ENCODE data around the gene TOMM70.
"Not testable (repeated sequence)": the region's sequence is repeated elsewhere in the genome, so short reads cannot be mapped to it uniquely, and the experiment has no call there.

Gene TOMM70

GRCh38 chr3:100400780-100401673 is at the start of gene TOMM70, which contains the start of gene LNP1:
TOMM70 (minus strand) TSS chr3:100401089; CDS start chr3:100400949, 140 bp downstream.
LNP1 (plus strand) TSS chr3:100401539; CDS start chr3:100429730, 28,191 bp downstream.
- no peaks in the 10 kb centered on the region for H3K27me3 Mint-ChIP-seq (ENCODE audit: low read depth)
- peaks cover 4% of the 10 kb centered on the region for H3K36me3 Mint-ChIP-seq (ENCODE audit: low read depth)
- peak within 1 kb of the TSS; percentile 98 for H3K4me3 Mint-ChIP-seq
- peaks cover 5% of the 10 kb centered on the region for H3K9me3 Mint-ChIP-seq
- peak within 1 kb of the TSS; percentile 96 for H3K27ac Mint-ChIP-seq
- H3K4me1 Mint-ChIP-seq (ENCODE audit: low read depth), result peaks cover 49% of the 10 kb centered on the region

- peaks cover 9% of the 10 kb centered on the region for H3K9me3 Mint-ChIP-seq
- H3K27me3 Mint-ChIP-seq (ENCODE audit: low read depth), result no peaks in the 10 kb centered on the region
- H3K4me3 Mint-ChIP-seq, result no peak overlapping the region
- no peak overlapping the region for H3K27ac Mint-ChIP-seq
- H3K4me1 Mint-ChIP-seq (ENCODE audit: low read depth), result no peaks in the 10 kb centered on the region
- no peaks in the 10 kb centered on the region for H3K36me3 Mint-ChIP-seq (ENCODE audit: low read depth)
Measured at GRCh38 chr3:100449214-100449613, 48.3 kb upstream of the TOMM70 start.

GRCh38 chr3:100448079-100448478 is 47.2 kb upstream of the TOMM70 start:
- no peaks in the 10 kb centered on the region for H3K36me3 Mint-ChIP-seq (ENCODE audit: low read depth)
- no peak overlapping the region for H3K4me3 Mint-ChIP-seq
- no peak overlapping the region for H3K27ac Mint-ChIP-seq
- peaks cover 9% of the 10 kb centered on the region for H3K9me3 Mint-ChIP-seq
- no peaks in the 10 kb centered on the region for H3K4me1 Mint-ChIP-seq (ENCODE audit: low read depth)
- H3K27me3 Mint-ChIP-seq (ENCODE audit: low read depth), result no peaks in the 10 kb centered on the region

DNA sequence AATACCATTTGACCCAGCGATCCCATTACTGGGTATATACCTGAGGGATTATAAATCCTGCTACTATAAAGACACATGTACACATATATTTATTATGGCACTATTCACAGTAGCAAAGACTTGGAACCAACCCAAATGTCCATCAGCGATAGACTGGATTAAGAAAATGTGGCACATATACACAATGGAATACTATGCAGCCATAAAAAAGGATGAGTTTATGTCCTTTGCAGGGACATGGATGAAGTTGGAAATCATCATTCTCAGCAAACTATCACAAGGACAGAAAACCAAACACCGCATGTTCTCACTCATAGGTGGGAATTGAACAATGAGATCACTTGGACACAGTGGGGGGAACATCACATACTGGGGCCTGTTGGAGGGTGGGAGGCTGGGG is 46.2 kb upstream of the TOMM70 start:
- not testable (repeated sequence) for H3K27ac Mint-ChIP-seq; H3K4me3 Mint-ChIP-seq; H3K4me1 Mint-ChIP-seq (ENCODE audit: low read depth); H3K9me3 Mint-ChIP-seq; H3K27me3 Mint-ChIP-seq (ENCODE audit: low read depth); H3K36me3 Mint-ChIP-seq (ENCODE audit: low read depth)

DNA sequence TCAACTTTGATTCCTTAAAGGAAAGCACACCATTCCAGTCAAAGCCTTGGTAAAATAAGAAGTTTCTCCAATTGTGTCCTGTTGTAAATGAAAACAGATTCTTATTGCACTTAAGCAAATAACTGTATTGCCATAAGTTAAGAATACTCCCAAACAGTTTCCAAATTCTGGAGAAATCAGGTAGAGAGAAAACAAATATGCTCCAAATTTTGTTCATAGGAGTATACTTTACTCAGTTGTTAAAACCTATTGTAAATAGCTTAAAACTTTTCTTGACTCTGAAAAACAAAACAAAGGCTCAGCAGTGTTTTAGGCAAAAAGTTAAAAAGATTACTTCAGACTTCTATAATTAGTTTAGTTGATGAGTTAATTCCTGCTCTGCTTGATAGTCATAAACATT is 42.8 kb upstream of the TOMM70 start:
- H3K4me1 Mint-ChIP-seq (ENCODE audit: low read depth), result peaks cover 7% of the 10 kb centered on the region
- no peak overlapping the region for H3K27ac Mint-ChIP-seq
- no peaks in the 10 kb centered on the region for H3K27me3 Mint-ChIP-seq (ENCODE audit: low read depth)
- H3K4me3 Mint-ChIP-seq, result no peak overlapping the region
- no peaks in the 10 kb centered on the region for H3K36me3 Mint-ChIP-seq (ENCODE audit: low read depth)
- H3K9me3 Mint-ChIP-seq, result peaks cover 9% of the 10 kb centered on the region

DNA sequence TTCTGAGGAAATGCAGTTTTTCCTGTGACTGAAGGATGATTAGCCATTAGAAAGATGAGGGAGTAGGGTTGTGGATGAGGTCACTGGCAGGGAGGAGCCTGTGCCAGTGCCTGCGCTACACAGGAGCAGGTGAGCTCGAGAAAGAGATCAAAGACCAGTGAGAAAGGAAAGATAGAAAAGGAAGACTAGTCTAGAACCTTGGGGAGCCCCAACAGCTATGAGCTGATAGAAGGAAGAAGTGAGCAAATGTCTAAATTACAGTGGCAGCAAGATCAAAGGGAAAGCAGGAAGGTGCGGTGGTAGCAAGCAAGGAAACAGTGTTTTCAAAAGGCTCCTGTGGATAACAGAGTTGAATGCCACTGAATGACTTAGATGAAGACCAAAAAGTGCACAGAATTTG is 40.0 kb upstream of the TOMM70 start:
- Mint-ChIP-seq H3K9me3 (no peaks in the 10 kb centered on the region), H3K36me3 (ENCODE audit: low read depth) (no peaks in the 10 kb centered on the region), H3K4me1 (ENCODE audit: low read depth) (peaks cover 7% of the 10 kb centered on the region), H3K27me3 (ENCODE audit: low read depth) (no peaks in the 10 kb centered on the region), H3K27ac (no peak overlapping the region), H3K4me3 (no peak overlapping the region)

GRCh38 chr3:100438623-100438974 is 37.7 kb upstream of the TOMM70 start:
- Mint-ChIP-seq H3K27me3 (ENCODE audit: low read depth) (no peaks in the 10 kb centered on the region), H3K9me3 (no peaks in the 10 kb centered on the region), H3K4me1 (ENCODE audit: low read depth) (peaks cover 7% of the 10 kb centered on the region), H3K27ac (no peak overlapping the region), H3K4me3 (no peak overlapping the region), H3K36me3 (ENCODE audit: low read depth) (no peaks in the 10 kb centered on the region)

DNA sequence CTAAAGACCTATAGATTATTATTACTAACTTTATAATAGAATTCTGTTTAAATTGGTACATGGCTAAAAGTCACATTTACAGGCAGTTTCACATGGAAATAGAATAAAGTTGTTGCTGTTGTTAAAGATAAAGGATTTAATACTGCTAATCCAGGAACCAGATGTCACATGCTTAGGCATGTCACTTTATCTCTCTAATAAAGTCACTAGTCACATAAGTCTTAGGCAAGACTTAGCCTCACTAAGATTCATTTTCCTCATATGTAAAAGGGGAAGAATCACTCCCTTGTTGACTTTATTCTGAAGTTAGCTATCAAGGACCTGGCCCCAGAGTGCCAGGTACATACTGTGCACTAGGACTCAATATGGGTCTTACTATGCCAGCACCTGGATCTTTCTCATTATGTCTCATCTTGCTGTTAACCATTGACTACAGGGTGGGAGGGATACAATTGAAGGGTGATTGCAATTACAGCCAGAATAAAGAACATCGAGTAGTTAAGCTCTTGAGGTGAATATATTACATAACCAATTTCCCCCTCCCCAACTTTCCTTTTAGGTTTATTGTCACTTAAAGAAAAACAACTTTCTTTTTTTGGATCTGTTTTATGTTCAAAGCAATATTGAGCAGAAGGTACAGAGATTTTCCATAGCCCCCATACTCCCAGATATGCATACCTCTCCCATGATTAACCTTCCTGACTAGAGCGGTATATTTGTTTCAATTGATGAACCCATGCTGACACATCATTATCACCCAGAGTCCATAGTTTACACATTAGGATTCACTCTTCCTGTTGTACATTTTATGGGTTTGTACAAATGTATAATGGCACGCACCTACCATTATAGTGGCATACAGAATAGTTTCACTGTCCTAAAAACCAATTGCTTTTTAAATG is 37.1 kb upstream of the TOMM70 start:
- Mint-ChIP-seq H3K27me3 (ENCODE audit: low read depth) (no peaks in the 10 kb centered on the region), H3K4me1 (ENCODE audit: low read depth) (peaks cover 7% of the 10 kb centered on the region), H3K9me3 (no peaks in the 10 kb centered on the region), H3K27ac (no peak overlapping the region), H3K36me3 (ENCODE audit: low read depth) (no peaks in the 10 kb centered on the region), H3K4me3 (no peak overlapping the region)

DNA sequence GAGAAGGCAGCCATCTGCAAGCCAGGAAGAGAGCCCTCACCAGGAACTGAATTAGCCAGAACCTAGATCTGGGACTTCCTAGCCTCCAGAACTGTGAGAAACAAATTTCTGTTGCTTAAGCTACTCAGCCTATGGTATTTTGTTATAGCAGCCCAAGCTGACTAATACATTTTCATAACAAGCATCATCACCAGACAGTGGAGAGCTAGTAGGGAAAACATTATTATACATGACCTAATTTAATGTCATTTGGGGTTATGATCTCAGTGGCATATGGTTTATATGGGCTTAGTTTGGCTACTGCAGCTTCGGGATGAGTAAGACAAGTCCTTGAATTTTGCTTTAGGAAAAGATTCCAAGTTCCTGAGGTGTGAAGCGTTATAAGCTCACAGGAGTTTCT is 36.1 kb upstream of the TOMM70 start:
- Mint-ChIP-seq H3K4me1 (ENCODE audit: low read depth) (peaks cover 7% of the 10 kb centered on the region), H3K36me3 (ENCODE audit: low read depth) (no peaks in the 10 kb centered on the region), H3K27ac (no peak overlapping the region), H3K9me3 (no peaks in the 10 kb centered on the region), H3K27me3 (ENCODE audit: low read depth) (no peaks in the 10 kb centered on the region), H3K4me3 (no peak overlapping the region)

DNA sequence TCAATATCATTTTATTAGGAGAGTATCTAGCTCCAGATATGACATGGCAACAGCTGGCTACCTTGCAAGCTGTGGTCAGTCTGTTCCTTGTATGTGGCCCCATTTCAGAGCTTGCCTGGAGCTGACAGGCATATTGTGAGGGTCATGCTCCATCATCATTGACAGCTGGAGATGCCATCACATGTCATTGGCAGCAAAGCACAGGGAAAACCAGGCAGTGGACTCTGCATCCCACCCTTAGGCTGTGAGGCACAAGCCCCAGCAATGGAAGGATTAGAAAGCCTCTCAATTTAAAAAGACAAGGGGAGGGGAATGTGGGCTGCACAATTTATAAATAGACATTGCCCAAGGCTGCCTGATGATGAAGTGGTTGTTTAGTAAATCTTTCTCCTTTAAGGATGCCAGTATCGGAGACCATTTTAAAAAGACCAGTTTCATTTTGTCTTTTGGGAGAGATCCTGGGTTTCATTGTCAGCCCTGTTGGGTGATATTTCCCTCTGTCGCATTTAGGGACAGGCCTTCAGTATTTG is 28.4 kb upstream of the TOMM70 start:
- Mint-ChIP-seq H3K27ac (no peak overlapping the region), H3K4me3 (no peak overlapping the region), H3K36me3 (ENCODE audit: low read depth) (no peaks in the 10 kb centered on the region), H3K4me1 (ENCODE audit: low read depth) (no peaks in the 10 kb centered on the region), H3K27me3 (ENCODE audit: low read depth) (no peaks in the 10 kb centered on the region), H3K9me3 (no peaks in the 10 kb centered on the region)

GRCh38 chr3:100427699-100428098 is 26.8 kb upstream of the TOMM70 start:
- no peak overlapping the region for H3K27ac Mint-ChIP-seq
- no peaks in the 10 kb centered on the region for H3K9me3 Mint-ChIP-seq
- H3K36me3 Mint-ChIP-seq (ENCODE audit: low read depth), result no peaks in the 10 kb centered on the region
- no peaks in the 10 kb centered on the region for H3K27me3 Mint-ChIP-seq (ENCODE audit: low read depth)
- H3K4me3 Mint-ChIP-seq, result no peak overlapping the region
- no peaks in the 10 kb centered on the region for H3K4me1 Mint-ChIP-seq (ENCODE audit: low read depth)

DNA sequence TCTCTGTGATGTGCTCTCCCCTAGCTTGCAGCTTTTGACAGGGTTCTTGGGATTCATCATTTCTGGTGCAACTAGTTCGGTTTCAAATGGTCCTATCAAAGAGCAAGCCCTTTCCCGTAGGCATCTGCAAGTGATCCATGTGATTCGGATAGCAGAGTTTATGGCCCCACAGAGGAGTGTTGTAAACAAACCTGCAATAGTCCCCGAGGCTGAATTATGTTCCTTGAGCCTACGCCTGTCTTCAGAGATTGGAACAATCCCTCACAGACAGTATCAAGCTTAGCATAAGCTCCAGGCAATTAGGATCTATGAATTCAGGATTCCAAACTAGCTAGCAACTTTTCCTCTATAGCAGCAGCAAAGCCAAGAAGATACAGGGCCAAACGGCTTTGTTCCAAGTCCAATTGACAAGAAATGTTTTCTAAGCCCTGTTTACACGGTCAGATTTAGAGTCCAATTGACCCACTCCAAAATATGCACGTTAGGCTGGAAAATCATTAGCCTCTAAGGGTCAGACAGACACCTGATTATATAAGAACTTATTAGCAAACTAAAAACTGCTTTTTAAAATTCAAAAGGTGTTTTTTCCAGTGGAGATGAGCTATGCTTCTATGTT is 25.3 kb upstream of the TOMM70 start:
- Mint-ChIP-seq H3K9me3 (no peaks in the 10 kb centered on the region), H3K4me3 (no peak overlapping the region), H3K4me1 (ENCODE audit: low read depth) (no peaks in the 10 kb centered on the region)

GRCh38 chr3:100425316-100425715 is 24.4 kb upstream of the TOMM70 start:
- Mint-ChIP-seq H3K36me3 (ENCODE audit: low read depth) (no peaks in the 10 kb centered on the region), H3K27ac (no peak overlapping the region)

More for the DNA sequence above, 25.3 kb upstream of the TOMM70 start:
- Mint-ChIP-seq H3K27ac (no peak overlapping the region), H3K36me3 (ENCODE audit: low read depth) (no peaks in the 10 kb centered on the region), H3K27me3 (ENCODE audit: low read depth) (peaks cover 3% of the 10 kb centered on the region)

GRCh38 chr3:100424261-100424660 is 23.4 kb upstream of the TOMM70 start:
- Mint-ChIP-seq H3K4me1 (ENCODE audit: low read depth) (no peaks in the 10 kb centered on the region), H3K27me3 (ENCODE audit: low read depth) (peaks cover 14% of the 10 kb centered on the region), H3K27ac (no peak overlapping the region), H3K9me3 (no peaks in the 10 kb centered on the region), H3K36me3 (ENCODE audit: low read depth) (no peaks in the 10 kb centered on the region), H3K4me3 (no peak overlapping the region)

More at GRCh38 chr3:100425316-100425715, 24.4 kb upstream of the TOMM70 start:
- no peaks in the 10 kb centered on the region for H3K4me1 Mint-ChIP-seq (ENCODE audit: low read depth)
- no peaks in the 10 kb centered on the region for H3K9me3 Mint-ChIP-seq
- no peak overlapping the region for H3K4me3 Mint-ChIP-seq
- peaks cover 8% of the 10 kb centered on the region for H3K27me3 Mint-ChIP-seq (ENCODE audit: low read depth)

All from T-helper 1 cell treated with Interleukin-12 subunit alpha and Interleukin-12 subunit beta and Interleukin-4 antibody, amounts not matched to agents 30 μg/mL and 1 μg/mL, for 36 hours (primary cell).